H9 (cell line): Measurements from ENCODE around the gene BEND5. TPM values are rescaled to one million over a fixed set of nuclear protein-coding genes. Genes with fewer than 3 reads are reported as not detected.

ENCODE experiments used
- DNase-seq: peaks from one replicate; pipeline ENCODE4 v3.0.0-alpha.2; 2017
- H2AFZ ChIP-seq: one replicate; pipeline ENCODE4 v1.6.1; 2013; ENCODE audit warnings: mild to moderate bottlenecking, low read length, control low read depth, moderate library complexity
- H2AK5ac ChIP-seq: 2 replicates; pipeline ENCODE4 v1.6.1; 2013; ENCODE audit warnings: low read length, control low read depth, mixed read lengths; ENCODE audit not compliant: insufficient read length
- H2BK120ac ChIP-seq: one replicate; pipeline ENCODE4 v1.6.1; 2013; ENCODE audit warnings: low read depth, mild to moderate bottlenecking, low read length, control low read depth, inconsistent platforms; ENCODE audit not compliant: poor library complexity, severe bottlenecking
- H2BK12ac ChIP-seq: 2 replicates; pipeline ENCODE4 v1.6.1; 2013; ENCODE audit warnings: low read length, control low read depth, mixed read lengths, low read depth; ENCODE audit not compliant: insufficient read length
- H2BK15ac ChIP-seq: 2 replicates; pipeline ENCODE4 v1.6.1; 2013; ENCODE audit warnings: low read depth, low read length, control low read depth
- H2BK20ac ChIP-seq: one replicate; pipeline ENCODE4 v1.6.1; 2013; ENCODE audit warnings: low read depth, mild to moderate bottlenecking, low read length, control low read depth, inconsistent platforms; ENCODE audit not compliant: poor library complexity, severe bottlenecking
- H2BK5ac ChIP-seq: 2 replicates; pipeline ENCODE4 v1.6.1; 2013; ENCODE audit warnings: low read length, control low read depth, mixed read lengths; ENCODE audit not compliant: insufficient read length
- H3K14ac ChIP-seq: 2 replicates; pipeline ENCODE4 v1.6.1; 2013; ENCODE audit warnings: low read length, control low read depth; ENCODE audit not compliant: insufficient read depth
- H3K18ac ChIP-seq: 2 replicates; pipeline ENCODE4 v1.6.1; 2013; ENCODE audit warnings: low read depth, mild to moderate bottlenecking, mixed read lengths, low read length, control low read depth; ENCODE audit not compliant: insufficient read length
- H3K23ac ChIP-seq: 2 replicates; pipeline ENCODE4 v1.6.1; 2013; ENCODE audit warnings: low read length, control low read depth, mixed read lengths, low read depth; ENCODE audit not compliant: insufficient read length
- H3K23me2 ChIP-seq: 2 replicates; pipeline ENCODE4 v1.6.1; 2013; ENCODE audit warnings: low read depth, mild to moderate bottlenecking, mixed read lengths, low read length, control low read depth; ENCODE audit not compliant: insufficient read length, poor library complexity, severe bottlenecking
- H3K27ac ChIP-seq: 2 replicates; pipeline ENCODE4 v1.5.1; 2013; ENCODE audit warnings: low read length, control low read depth, mixed read lengths, low read depth; ENCODE audit not compliant: insufficient read length
- H3K27me3 ChIP-seq: 2 replicates; pipeline ENCODE4 v1.6.1; 2013; ENCODE audit warnings: low read length, control low read depth, inconsistent platforms; ENCODE audit not compliant: insufficient read depth
- H3K4ac ChIP-seq: 2 replicates; pipeline ENCODE4 v1.6.1; 2013; ENCODE audit warnings: low read depth, mild to moderate bottlenecking, control low read depth, inconsistent platforms, low read length, moderate library complexity
- H3K4me1 ChIP-seq: 2 replicates; pipeline ENCODE4 v1.6.1; 2013; ENCODE audit warnings: low read length, control low read depth, inconsistent platforms; ENCODE audit not compliant: insufficient read depth
- H3K4me2 ChIP-seq: 2 replicates; pipeline ENCODE4 v1.6.1; 2013; ENCODE audit warnings: low read length, control low read depth, mixed read lengths; ENCODE audit not compliant: insufficient read length, insufficient read depth
- H3K56ac ChIP-seq: 2 replicates; pipeline ENCODE4 v1.6.1; 2013; ENCODE audit warnings: low read depth, mild to moderate bottlenecking, mixed read lengths, low read length, control low read depth; ENCODE audit not compliant: insufficient read length
- H3K79me1 ChIP-seq: 2 replicates; pipeline ENCODE4 v1.6.1; 2013; ENCODE audit warnings: low read depth, mild to moderate bottlenecking, moderate library complexity, low read length, control low read depth, inconsistent platforms; ENCODE audit not compliant: insufficient read depth, poor library complexity, severe bottlenecking
- H3K79me2 ChIP-seq: 2 replicates; pipeline ENCODE4 v1.6.1; 2013; ENCODE audit warnings: low read length, control low read depth, inconsistent platforms; ENCODE audit not compliant: insufficient read depth
- H3K9ac ChIP-seq: 2 replicates; pipeline ENCODE4 v1.6.1; 2013; ENCODE audit warnings: low read length, control low read depth, mixed read lengths; ENCODE audit not compliant: insufficient read length; ENCODE audit errors: extremely low read depth
- H3K9me3 ChIP-seq: one replicate; pipeline ENCODE4 v1.6.1; 2013; ENCODE audit warnings: low read depth, low read length, inconsistent platforms; ENCODE audit not compliant: control insufficient read depth
- H3T11ph ChIP-seq: one replicate; pipeline ENCODE4 v1.6.1; 2013; ENCODE audit warnings: mild to moderate bottlenecking, low read length, control low read depth, inconsistent platforms
- H4K20me1 ChIP-seq: one replicate; pipeline ENCODE4 v1.6.1; 2013; ENCODE audit not compliant: control insufficient read depth, insufficient read length, insufficient read depth
- H4K5ac ChIP-seq: 2 replicates; pipeline ENCODE4 v1.6.1; 2013; ENCODE audit warnings: low read depth, mild to moderate bottlenecking, mixed read lengths, low read length, control low read depth; ENCODE audit not compliant: insufficient read length
- H4K8ac ChIP-seq: replicated peaks from 2 replicates; pipeline ENCODE4 v1.6.1; 2013; ENCODE audit warnings: low read length, control low read depth, mixed read lengths, low read depth; ENCODE audit not compliant: insufficient read length
- H4K91ac ChIP-seq: 2 replicates; pipeline ENCODE4 v1.6.1; 2013; ENCODE audit warnings: low read depth, mild to moderate bottlenecking, moderate library complexity, mixed read lengths, low read length, control low read depth; ENCODE audit not compliant: insufficient read length
- H3K27ac Mint-ChIP-seq, 3 experiments: 2 replicates in 2 of 3; 3 replicates in 1 of 3; pipeline ENCODE4 v1.8.0; 2020 to 2021; ENCODE audit warnings: mixed read lengths in 3 of 3, mild to moderate bottlenecking in 1 of 3, moderate library complexity in 1 of 3
- H3K27me3 Mint-ChIP-seq: 2 replicates; pipeline ENCODE4 v1.8.0; 2021; ENCODE audit warnings: low read depth, mild to moderate bottlenecking, moderate library complexity, mixed read lengths
- H3K36me3 Mint-ChIP-seq, 3 experiments: 2 replicates in 2 of 3; 3 replicates in 1 of 3; pipeline ENCODE4 v1.8.0; 2020 to 2021; ENCODE audit warnings: low read depth in 3 of 3, mixed read lengths in 3 of 3; ENCODE audit not compliant: insufficient read depth in 1 of 3
- H3K4me1 Mint-ChIP-seq, 2 experiments: 2 replicates each; pipeline ENCODE4 v1.8.0; 2020; ENCODE audit warnings: mixed read lengths in 2 of 2
- H3K4me3 Mint-ChIP-seq, 2 experiments: 2 replicates in 1 of 2; 3 replicates in 1 of 2; pipeline ENCODE4 v1.8.0; 2020 to 2021; ENCODE audit warnings: mild to moderate bottlenecking in 2 of 2, mixed read lengths in 2 of 2, moderate library complexity in 1 of 2
- H3K9me3 Mint-ChIP-seq, 2 experiments: 2 replicates in 1 of 2; 3 replicates in 1 of 2; pipeline ENCODE4 v1.8.0; 2020; ENCODE audit warnings: mild to moderate bottlenecking in 2 of 2, mixed read lengths in 2 of 2, moderate library complexity in 1 of 2
- WGBS: extraction: QIAGEN DNeasy Blood & Tissue Kit; methylation state at CpG from one replicate; pipeline ENCODE4 v1.1.7; 2013; ENCODE audit warnings: missing lambda C conversion rate, low lambda C conversion rate, mixed read lengths; ENCODE audit not compliant: insufficient read length; ENCODE audit errors: extremely low coverage; 5-methylcytosine and 5-hydroxymethylcytosine counted together
- total RNA-seq: library from RNA; stranded (reverse); gene quantifications from 2 replicates; pipeline ENCODE4 v1.2.1, GENCODE V29; 2021
- TF ChIP-seq, protein P1 (sequence below): fragments of 200-600 bp; sonication (generic); conservative IDR thresholded peaks from 3 replicates; pipeline ENCODE4 v1.8.0; 2021; ENCODE audit warnings: antibody characterized with exemption, mild to moderate bottlenecking

The BEND5 gene
- total RNA-seq, 1 experiment from 2014 or later = 4.8 TPM

DNA sequence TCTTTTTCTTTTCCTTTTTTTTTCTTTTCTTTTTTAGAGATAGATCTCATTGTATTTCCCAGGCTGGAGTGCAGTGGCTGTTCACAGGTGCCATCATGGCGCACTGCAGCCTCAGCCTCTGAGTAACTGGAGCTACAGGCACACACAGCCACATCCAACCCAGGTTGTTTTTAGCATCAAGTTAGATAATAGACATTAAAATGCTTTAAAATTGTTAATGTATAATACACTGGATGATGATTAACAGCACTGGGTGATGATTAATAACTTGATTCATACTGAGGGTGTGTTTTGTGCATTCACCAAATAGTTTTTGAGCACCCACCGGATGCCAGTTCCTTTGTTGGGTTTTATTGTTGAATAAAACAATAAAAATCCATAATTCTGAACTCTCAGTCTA, 75.2 kb downstream of the BEND5 start:
- Histone ChIP-seq H3K4ac (no peak overlapping the region), H4K20me1 (no peaks in the 10 kb centered on the region), H3K9ac (no peak overlapping the region), H2AK5ac (no peak overlapping the region), H3K14ac (no peak overlapping the region), H3K27me3 (no peaks in the 10 kb centered on the region), H3K79me1 (no peaks in the 10 kb centered on the region), H3K9me3 (no peaks in the 10 kb centered on the region), H4K91ac (no peak overlapping the region), H2AFZ (no peak overlapping the region), H3T11ph (no peak overlapping the region), H2BK15ac (no peak overlapping the region), H3K79me2 (no peaks in the 10 kb centered on the region), H2BK5ac (no peak overlapping the region), H3K27ac (no peak overlapping the region), H2BK12ac (no peak overlapping the region), H2BK120ac (no peak overlapping the region), H3K4me2 (no peak overlapping the region), H3K56ac (no peak overlapping the region), H3K18ac (no peak overlapping the region), H4K5ac (no peak overlapping the region), H4K8ac (no peak overlapping the region), H3K4me1 (no peaks in the 10 kb centered on the region), H3K23ac (no peak overlapping the region), H3K23me2 (no peaks in the 10 kb centered on the region), H2BK20ac (no peak overlapping the region)
- WGBS = no CpG with 5 or more reads among the region's 2 CpGs
- H3K9me3 Mint-ChIP-seq = no peaks in the 10 kb centered on the region
- DNase-seq = no peak
- no peak overlapping the region for H3K4me3 Mint-ChIP-seq
- H3K27me3 Mint-ChIP-seq = peaks cover 2% of the 10 kb centered on the region; the same call in 1 of the 2 replicates
- H3K4me1 Mint-ChIP-seq = 0 out of 4 replicates have a peak, but pooled peaks cover 2 to 3% of the 10 kb centered on the region in 2 experiments
- H3K36me3 Mint-ChIP-seq = no peaks in the 10 kb centered on the region
- TF ChIP-seq, protein P1, sequence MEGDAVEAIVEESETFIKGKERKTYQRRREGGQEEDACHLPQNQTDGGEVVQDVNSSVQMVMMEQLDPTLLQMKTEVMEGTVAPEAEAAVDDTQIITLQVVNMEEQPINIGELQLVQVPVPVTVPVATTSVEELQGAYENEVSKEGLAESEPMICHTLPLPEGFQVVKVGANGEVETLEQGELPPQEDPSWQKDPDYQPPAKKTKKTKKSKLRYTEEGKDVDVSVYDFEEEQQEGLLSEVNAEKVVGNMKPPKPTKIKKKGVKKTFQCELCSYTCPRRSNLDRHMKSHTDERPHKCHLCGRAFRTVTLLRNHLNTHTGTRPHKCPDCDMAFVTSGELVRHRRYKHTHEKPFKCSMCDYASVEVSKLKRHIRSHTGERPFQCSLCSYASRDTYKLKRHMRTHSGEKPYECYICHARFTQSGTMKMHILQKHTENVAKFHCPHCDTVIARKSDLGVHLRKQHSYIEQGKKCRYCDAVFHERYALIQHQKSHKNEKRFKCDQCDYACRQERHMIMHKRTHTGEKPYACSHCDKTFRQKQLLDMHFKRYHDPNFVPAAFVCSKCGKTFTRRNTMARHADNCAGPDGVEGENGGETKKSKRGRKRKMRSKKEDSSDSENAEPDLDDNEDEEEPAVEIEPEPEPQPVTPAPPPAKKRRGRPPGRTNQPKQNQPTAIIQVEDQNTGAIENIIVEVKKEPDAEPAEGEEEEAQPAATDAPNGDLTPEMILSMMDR = no peak
- no peak overlapping the region for H3K27ac Mint-ChIP-seq
